ENCODE measurements around the gene TRIM45.
"Not testable (repeated sequence)": the region's sequence is repeated elsewhere in the genome, so short reads cannot be mapped to it uniquely, and the experiment has no call there.

TRIM45 gene

GRCh38 chr1:117130526-117130925 lies 9.0 kb upstream of the TRIM45 start:
- no peak for DNase-seq

GRCh38 chr1:117128323-117129079 lies 7.0 kb upstream of the TRIM45 start:
- no peak for DNase-seq

GRCh38 chr1:117127795-117128194 lies 6.2 kb upstream of the TRIM45 start:
- DNase-seq = no peak

- DNase-seq = no peak
These were observed 3.1 kb upstream of the TRIM45 start for GRCh38 chr1:117124661-117125060.

- no peak for DNase-seq
These were observed 1.7 kb upstream of the TRIM45 start for GRCh38 chr1:117123274-117123673.

- DNase-seq = no peak
These were observed 929 bp upstream of the TRIM45 start for GRCh38 chr1:117122330-117123025.

- no peak for DNase-seq
These were observed 568 bp downstream of the TRIM45 start for GRCh38 chr1:117120774-117121588.

- not testable (repeated sequence) for DNase-seq
These were observed 2.4 kb downstream of the TRIM45 start for GRCh38 chr1:117119144-117119543.

- DNase-seq = no peak
These were observed 3.4 kb downstream of the TRIM45 start for GRCh38 chr1:117118137-117118536.

GRCh38 chr1:117117697-117118096 lies 3.9 kb downstream of the TRIM45 start:
- DNase-seq = no peak

- no peak for DNase-seq
These were observed 4.8 kb downstream of the TRIM45 start for GRCh38 chr1:117116784-117117130.

- DNase-seq = no peak
These were observed 5.3 kb downstream of the TRIM45 start for GRCh38 chr1:117116090-117116783.

- DNase-seq = no peak
These were observed 6.7 kb downstream of the TRIM45 start for GRCh38 chr1:117114877-117115276.

GRCh38 chr1:117113199-117113598 lies 8.3 kb downstream of the TRIM45 start:
- no peak for DNase-seq

GRCh38 chr1:117112047-117112717 lies 9.4 kb downstream of the TRIM45 start:
- DNase-seq = no peak

GRCh38 chr1:117110774-117111173 lies 10.8 kb downstream of the TRIM45 start:
- DNase-seq = no peak

GRCh38 chr1:117107364-117107763 lies 14.2 kb downstream of the TRIM45 start:
- DNase-seq = no peak

- DNase-seq = no peak
These were observed 15.1 kb downstream of the TRIM45 start for GRCh38 chr1:117106478-117106877.

GRCh38 chr1:117105722-117106121 lies 15.8 kb downstream of the TRIM45 start:
- no peak for DNase-seq

GRCh38 chr1:117104986-117105385 lies 16.6 kb downstream of the TRIM45 start:
- no peak for DNase-seq

- not testable (repeated sequence) for DNase-seq
These were observed 19.7 kb downstream of the TRIM45 start for GRCh38 chr1:117101858-117102257.

GRCh38 chr1:117101334-117101733 lies 20.2 kb downstream of the TRIM45 start:
- no peak for DNase-seq
